Mesenchymal stem cell (in vitro differentiated cells and primary cell): Measurements from ENCODE around the gene HAGHL.
A peak's percentile ranks its signal among the peaks of the same experiment; 100 is the strongest.
"Not testable (repeated sequence)": the region's sequence is repeated elsewhere in the genome, so short reads cannot be mapped to it uniquely, and the experiment has no call there.

Experiments
- DNase-seq: peaks from one replicate; pipeline ENCODE4 v3.0.0-alpha.2; 2013
- H2AFZ ChIP-seq: one replicate; pipeline ENCODE4 v1.6.1; 2013; ENCODE audit warnings: low read depth, mild to moderate bottlenecking, control low read depth, inconsistent platforms, low read length, moderate library complexity
- H2AK5ac ChIP-seq: 2 replicates; pipeline ENCODE4 v1.6.1; 2013; ENCODE audit warnings: low read length, moderate library complexity, mild to moderate bottlenecking, inconsistent platforms; ENCODE audit not compliant: severe bottlenecking
- H2BK120ac ChIP-seq: one replicate; pipeline ENCODE4 v1.6.1; 2013; ENCODE audit warnings: low read depth, mild to moderate bottlenecking, inconsistent platforms, low read length, moderate library complexity
- H2BK12ac ChIP-seq, 2 experiments: one replicate each; pipeline ENCODE4 v1.6.1; 2013; ENCODE audit warnings: inconsistent platforms in 2 of 2, low read length in 2 of 2, mild to moderate bottlenecking in 2 of 2, moderate library complexity in 2 of 2, control low read depth in 1 of 2
- H2BK15ac ChIP-seq: one replicate; pipeline ENCODE4 v1.6.1; 2013; ENCODE audit warnings: mild to moderate bottlenecking, low read depth, inconsistent platforms; ENCODE audit not compliant: poor library complexity, severe bottlenecking
- H2BK5ac ChIP-seq: 2 replicates; pipeline ENCODE4 v1.6.1; 2013; ENCODE audit warnings: low read depth, mild to moderate bottlenecking, low read length, control low read depth, inconsistent platforms; ENCODE audit not compliant: poor library complexity, severe bottlenecking
- H3K14ac ChIP-seq, 2 experiments: one replicate each; pipeline ENCODE4 v1.6.1; 2013; ENCODE audit warnings: inconsistent platforms in 2 of 2, low read length in 2 of 2, control low read depth in 1 of 2, mild to moderate bottlenecking in 1 of 2, moderate library complexity in 1 of 2
- H3K18ac ChIP-seq, 2 experiments: one replicate each; pipeline ENCODE4 v1.6.1; 2013; ENCODE audit warnings: inconsistent platforms in 2 of 2, low read length in 2 of 2, control low read depth in 1 of 2, low read depth in 1 of 2, mild to moderate bottlenecking in 1 of 2
- H3K23ac ChIP-seq, 2 experiments: one replicate each; pipeline ENCODE4 v1.6.1; 2013; ENCODE audit warnings: inconsistent platforms in 2 of 2, low read length in 2 of 2, mild to moderate bottlenecking in 2 of 2, moderate library complexity in 2 of 2, control low read depth in 1 of 2
- H3K27ac ChIP-seq: 2 replicates; pipeline ENCODE4 v1.5.1; 2013; ENCODE audit warnings: mild to moderate bottlenecking, moderate library complexity, low read length, control low read depth, inconsistent platforms; ENCODE audit not compliant: poor library complexity, severe bottlenecking
- H3K27me3 ChIP-seq, 2 experiments: 2 replicates each; pipeline versions ENCODE4 v1.6.1 to v1.7.0; 2013; ENCODE audit warnings: low read length in 2 of 2, mild to moderate bottlenecking in 2 of 2, moderate library complexity in 2 of 2, control low read depth in 1 of 2, inconsistent platforms in 1 of 2; ENCODE audit not compliant: control insufficient read depth in 1 of 2, insufficient read depth in 1 of 2
- H3K36me3 ChIP-seq, 2 experiments: 2 replicates each; pipeline versions ENCODE4 v1.6.1 to v1.7.0; 2013; ENCODE audit warnings: low read length in 2 of 2, control low read depth in 1 of 2, inconsistent platforms in 1 of 2, low read depth in 1 of 2, mild to moderate bottlenecking in 1 of 2; ENCODE audit not compliant: insufficient read depth in 2 of 2, control insufficient read depth in 1 of 2
- H3K4ac ChIP-seq, 2 experiments: one replicate each; pipeline ENCODE4 v1.6.1; 2013; ENCODE audit warnings: inconsistent platforms in 2 of 2, low read length in 2 of 2, mild to moderate bottlenecking in 2 of 2, moderate library complexity in 2 of 2, control low read depth in 1 of 2, low read depth in 1 of 2
- H3K4me1 ChIP-seq: 2 replicates; pipeline ENCODE4 v1.6.1; 2013; ENCODE audit warnings: low read depth, low read length, control low read depth; ENCODE audit not compliant: control insufficient read depth, insufficient read depth
- H3K4me2 ChIP-seq: 2 replicates; pipeline ENCODE4 v1.6.1; 2013; ENCODE audit warnings: low read length, mild to moderate bottlenecking, inconsistent platforms; ENCODE audit not compliant: poor library complexity, severe bottlenecking
- H3K4me3 ChIP-seq, 2 experiments: 2 replicates each; pipeline versions ENCODE4 v1.5.1 to v1.7.0; 2013; ENCODE audit warnings: low read length in 2 of 2, mild to moderate bottlenecking in 2 of 2, control low read depth in 1 of 2, low read depth in 1 of 2; ENCODE audit not compliant: insufficient read depth in 1 of 2
- H3K79me1 ChIP-seq: replicated peaks from 2 replicates; pipeline ENCODE4 v1.6.1; 2013; ENCODE audit warnings: mild to moderate bottlenecking, control low read depth, low read length, inconsistent platforms; ENCODE audit not compliant: poor library complexity, severe bottlenecking
- H3K9ac ChIP-seq: 2 replicates; pipeline ENCODE4 v1.7.0; 2013; ENCODE audit warnings: mild to moderate bottlenecking, low read length, moderate library complexity
- H3K9me3 ChIP-seq: 2 replicates; pipeline ENCODE4 v1.7.0; 2013; ENCODE audit warnings: mild to moderate bottlenecking, low read length; ENCODE audit not compliant: control insufficient read depth
- H4K8ac ChIP-seq: one replicate; pipeline ENCODE4 v1.6.1; 2013; ENCODE audit warnings: inconsistent platforms, mild to moderate bottlenecking, low read length, moderate library complexity
- H4K91ac ChIP-seq: one replicate; pipeline ENCODE4 v1.6.1; 2013; ENCODE audit warnings: mild to moderate bottlenecking, low read length, inconsistent platforms
- WGBS: methylation state at CpG from one replicate; pipeline ENCODE4 v1.1.7; 2013; ENCODE audit warnings: mixed read lengths; 5-methylcytosine and 5-hydroxymethylcytosine counted together

Gene HAGHL

DNA sequence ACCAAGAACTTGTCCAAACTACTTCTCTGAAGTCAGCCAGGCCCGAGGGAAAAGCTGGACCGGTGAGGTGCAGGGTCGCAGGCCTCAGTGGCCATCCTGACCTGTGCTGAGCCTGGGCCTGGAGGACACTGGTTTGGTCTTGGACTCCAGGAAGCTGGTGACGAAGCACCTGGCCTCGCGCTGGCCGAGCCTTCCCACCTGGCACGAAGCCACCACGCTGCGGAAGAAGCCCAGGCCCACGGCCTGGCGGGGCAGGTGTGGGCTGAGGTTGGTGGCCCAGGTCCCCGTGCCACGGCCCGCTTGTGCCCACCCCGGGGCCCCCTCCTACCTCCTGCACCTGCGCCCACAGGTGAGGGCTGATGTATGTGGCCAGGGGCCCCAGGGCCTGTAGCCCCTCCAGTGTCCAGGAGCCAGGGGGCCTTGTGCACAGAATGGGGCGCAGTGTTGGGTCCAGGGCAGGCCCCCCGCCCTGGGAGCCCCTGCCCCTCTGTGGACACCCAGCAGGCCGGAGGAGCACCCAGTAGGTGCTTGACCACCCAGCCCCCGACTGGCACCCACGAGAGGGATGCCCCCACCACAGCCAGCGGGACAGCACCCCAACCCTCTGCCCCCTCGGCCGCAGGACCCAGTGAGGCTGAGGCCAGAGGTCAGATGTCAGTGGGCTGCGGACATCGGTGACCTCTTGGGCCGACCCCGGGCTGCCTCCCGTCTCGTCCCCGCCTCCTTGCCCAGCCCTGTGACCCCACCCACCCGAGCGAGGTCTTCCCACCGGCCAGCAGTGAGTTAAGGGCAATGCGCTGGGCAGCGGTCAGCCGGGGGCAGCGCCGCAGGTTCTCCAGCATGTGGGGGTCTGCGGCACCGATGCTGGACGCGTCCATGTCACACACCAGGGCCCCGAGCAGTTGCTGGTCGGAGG, 47.4 kb downstream of the HAGHL start:
- H3K23ac ChIP-seq, result no peak overlapping the region
- no peak for DNase-seq
- H4K8ac ChIP-seq, result no peak overlapping the region
- H3K4me3 ChIP-seq, result peak overlapping the region in 1 of 2 experiments; percentile 30
- H3K27me3 ChIP-seq, result peaks cover 0 to 42% of the 10 kb centered on the region in 2 experiments
- no peak overlapping the region for H2BK120ac ChIP-seq
- H3K79me1 ChIP-seq, result no peaks in the 10 kb centered on the region
- H3K9me3 ChIP-seq, result no peaks in the 10 kb centered on the region
- H2BK12ac ChIP-seq, result no peak overlapping the region
- no peak overlapping the region for H2BK5ac ChIP-seq
- H3K36me3 ChIP-seq, result no peaks in the 10 kb centered on the region
- 92% methylated on average over 46 of the region's 46 CpGs for WGBS
- no peak overlapping the region for H3K14ac ChIP-seq
- no peak overlapping the region for H3K18ac ChIP-seq
- H3K4me2 ChIP-seq, result no peak overlapping the region
- no peak overlapping the region for H2AK5ac ChIP-seq
- H2AFZ ChIP-seq, result no peak overlapping the region
- H4K91ac ChIP-seq, result no peak overlapping the region
- no peak overlapping the region for H3K9ac ChIP-seq
- H2BK15ac ChIP-seq, result peak overlapping the region; percentile 12
- no peak overlapping the region for H3K27ac ChIP-seq
- H3K4me1 ChIP-seq, result peaks cover 24% of the 10 kb centered on the region
- no peak overlapping the region for H3K4ac ChIP-seq

- Histone ChIP-seq H3K27ac (no peak overlapping the region), H3K9ac (no peak overlapping the region)
Measured at GRCh38 chr16:775236-775796, 48.4 kb downstream of the HAGHL start.

GRCh38 chr16:776298-776697, 49.4 kb downstream of the HAGHL start:
- H2BK15ac ChIP-seq, H3K4me2 ChIP-seq, H3K4ac ChIP-seq, H3K36me3 ChIP-seq, H4K8ac ChIP-seq, H3K18ac ChIP-seq, H2AFZ ChIP-seq, H3K9ac ChIP-seq, H2BK120ac ChIP-seq, H3K14ac ChIP-seq, H4K91ac ChIP-seq, H2AK5ac ChIP-seq, H3K9me3 ChIP-seq, H3K4me3 ChIP-seq, H3K23ac ChIP-seq, H2BK5ac ChIP-seq, DNase-seq, H3K79me1 ChIP-seq, H3K27ac ChIP-seq, H2BK12ac ChIP-seq: not testable (repeated sequence)
- H3K4me1 ChIP-seq, result peaks cover 23% of the 10 kb centered on the region
- peaks cover 0 to 48% of the 10 kb centered on the region in 2 experiments for H3K27me3 ChIP-seq
- 92% methylated on average over 9 of the region's 10 CpGs for WGBS

More at GRCh38 chr16:775236-775796, 48.4 kb downstream of the HAGHL start:
- H2AK5ac ChIP-seq, result no peak overlapping the region
- WGBS, result 83% methylated on average over 35 of the region's 36 CpGs
- no peak overlapping the region for H3K18ac ChIP-seq
- H3K27me3 ChIP-seq, result peaks cover 0 to 43% of the 10 kb centered on the region in 2 experiments
- H2AFZ ChIP-seq, result no peak overlapping the region
- no peaks in the 10 kb centered on the region for H3K36me3 ChIP-seq
- DNase-seq, result no peak
- H3K14ac ChIP-seq, result no peak overlapping the region
- no peak overlapping the region for H4K8ac ChIP-seq
- no peaks in the 10 kb centered on the region for H3K9me3 ChIP-seq
- H4K91ac ChIP-seq, result no peak overlapping the region
- no peaks in the 10 kb centered on the region for H3K79me1 ChIP-seq
- H3K4me2 ChIP-seq, result no peak overlapping the region
- H3K4me1 ChIP-seq, result peaks cover 20% of the 10 kb centered on the region
- H2BK12ac ChIP-seq, result no peak overlapping the region
- H2BK120ac ChIP-seq, result no peak overlapping the region
- H3K4ac ChIP-seq, result no peak overlapping the region
- H3K4me3 ChIP-seq, result peak overlapping the region in 1 of 2 experiments; percentile 23
- no peak overlapping the region for H2BK5ac ChIP-seq
- H2BK15ac ChIP-seq, result no peak overlapping the region
- no peak overlapping the region for H3K23ac ChIP-seq

- H2BK15ac ChIP-seq, result no peak overlapping the region
- H4K8ac ChIP-seq, result no peak overlapping the region
- H2AFZ ChIP-seq, result no peak overlapping the region
- DNase-seq, result no peak
- H3K18ac ChIP-seq, result no peak overlapping the region
- no peak overlapping the region for H2BK5ac ChIP-seq
- no peak overlapping the region for H3K14ac ChIP-seq
- no peak overlapping the region for H3K4me3 ChIP-seq
- 94% methylated on average over 8 of the region's 9 CpGs for WGBS
- peaks cover 0 to 49% of the 10 kb centered on the region in 2 experiments for H3K27me3 ChIP-seq
- no peaks in the 10 kb centered on the region for H3K9me3 ChIP-seq
- H3K23ac ChIP-seq, result no peak overlapping the region
- H3K4ac ChIP-seq, result no peak overlapping the region
- no peak overlapping the region for H4K91ac ChIP-seq
- no peak overlapping the region for H3K9ac ChIP-seq
- no peak overlapping the region for H2BK120ac ChIP-seq
- H3K4me2 ChIP-seq, result no peak overlapping the region
- peaks cover 26% of the 10 kb centered on the region for H3K4me1 ChIP-seq
- no peak overlapping the region for H2AK5ac ChIP-seq
- no peaks in the 10 kb centered on the region for H3K36me3 ChIP-seq
- H3K79me1 ChIP-seq, result no peaks in the 10 kb centered on the region
- H2BK12ac ChIP-seq, result no peak overlapping the region
- H3K27ac ChIP-seq, result no peak overlapping the region
Measured at GRCh38 chr16:776824-777223, 49.9 kb downstream of the HAGHL start.
